Upper lobe of left lung (tissue), 4 donors: ENCODE data around the gene SPATA20.

Experiments used
- EP300 ChIP-seq, 4 donors: sonication (generic); formaldehyde crosslinking; IDR thresholded peaks; one replicate each; pipeline ENCODE4 v1.5.1; 2017; ENCODE audit warnings: antibody characterized with exemption in 4 of 4, control low read depth in 2 of 4
- POLR2A ChIP-seq, 4 donors: fragments of 450-650 bp; IDR thresholded peaks; one replicate each; pipeline ENCODE4 v1.5.1; 2016 to 2017; ENCODE audit warnings: antibody characterized with exemption in 4 of 4, mild to moderate bottlenecking in 2 of 4
- POLR2AphosphoS5 ChIP-seq, 2 donors: sonication (generic); formaldehyde crosslinking; IDR thresholded peaks; one replicate each; pipeline ENCODE4 v1.5.1; 2017; ENCODE audit warnings: antibody characterized with exemption in 2 of 2
- TF ChIP-seq, protein P1 (sequence below), 6 experiments: fragments of 450-650 bp in 4 of 6; fragments of 200-600 bp in 2 of 6; sonication (generic) in 2 of 6; IDR thresholded peaks; one replicate each; pipeline ENCODE4 v1.5.1; 2016 to 2019; ENCODE audit warnings: antibody characterized with exemption in 6 of 6

GRCh38 chr17:50577451-50577954 is 30.5 kb downstream of the SPATA20 start:
- TF ChIP-seq, protein P1, sequence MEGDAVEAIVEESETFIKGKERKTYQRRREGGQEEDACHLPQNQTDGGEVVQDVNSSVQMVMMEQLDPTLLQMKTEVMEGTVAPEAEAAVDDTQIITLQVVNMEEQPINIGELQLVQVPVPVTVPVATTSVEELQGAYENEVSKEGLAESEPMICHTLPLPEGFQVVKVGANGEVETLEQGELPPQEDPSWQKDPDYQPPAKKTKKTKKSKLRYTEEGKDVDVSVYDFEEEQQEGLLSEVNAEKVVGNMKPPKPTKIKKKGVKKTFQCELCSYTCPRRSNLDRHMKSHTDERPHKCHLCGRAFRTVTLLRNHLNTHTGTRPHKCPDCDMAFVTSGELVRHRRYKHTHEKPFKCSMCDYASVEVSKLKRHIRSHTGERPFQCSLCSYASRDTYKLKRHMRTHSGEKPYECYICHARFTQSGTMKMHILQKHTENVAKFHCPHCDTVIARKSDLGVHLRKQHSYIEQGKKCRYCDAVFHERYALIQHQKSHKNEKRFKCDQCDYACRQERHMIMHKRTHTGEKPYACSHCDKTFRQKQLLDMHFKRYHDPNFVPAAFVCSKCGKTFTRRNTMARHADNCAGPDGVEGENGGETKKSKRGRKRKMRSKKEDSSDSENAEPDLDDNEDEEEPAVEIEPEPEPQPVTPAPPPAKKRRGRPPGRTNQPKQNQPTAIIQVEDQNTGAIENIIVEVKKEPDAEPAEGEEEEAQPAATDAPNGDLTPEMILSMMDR (IDR thresholded peaks at IDR 0.05), result no peak
- no peak for TF ChIP-seq POLR2AphosphoS5 (IDR thresholded peaks at IDR 0.05)
- no peak for TF ChIP-seq POLR2A (IDR thresholded peaks at IDR 0.05)
- TF ChIP-seq EP300 (IDR thresholded peaks at IDR 0.05), result no peak
